Stimulated activated CD8-positive, alpha-beta memory T cell treated with anti-CD3 and anti-CD28 coated beads, Interleukin-12 subunit alpha, Interleukin-12 subunit beta, amount 100 ng/mL, for 24 hours (primary cell): ENCODE results near the gene UBE2D3.

Experiments used
- DNase-seq: peaks from one replicate; pipeline ENCODE4 v3.0.0-alpha.2; 2020; ENCODE audit errors: extremely low read depth

Gene UBE2D3

DNA sequence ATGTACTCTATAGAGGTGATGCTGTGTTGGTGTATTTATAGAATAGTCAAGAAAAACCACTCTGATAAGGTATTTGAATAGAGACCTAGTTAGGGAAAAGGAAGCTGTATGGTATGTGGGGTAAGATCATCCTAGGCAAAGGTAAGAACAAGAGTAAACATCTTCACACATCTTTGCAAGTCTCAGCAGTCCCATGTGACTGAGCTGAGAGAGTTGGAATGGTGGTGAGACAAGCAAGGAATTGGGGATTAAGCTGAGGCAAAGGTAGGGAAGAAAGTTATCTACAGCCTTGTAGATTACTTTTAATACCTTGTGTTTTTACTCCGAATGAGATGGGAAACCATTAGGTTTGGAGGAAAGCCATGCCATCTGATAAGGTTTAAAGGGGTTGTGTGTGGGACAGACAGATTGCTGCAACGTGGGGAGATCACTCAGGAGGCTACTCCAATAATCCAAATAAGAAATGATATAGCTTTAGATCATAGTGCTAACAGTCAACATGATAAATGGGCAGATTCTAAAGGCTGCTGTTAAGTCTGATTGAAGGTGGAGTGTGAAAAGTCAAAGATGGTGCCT is 34.9 kb downstream of the UBE2D3 start:
- no peak for DNase-seq

DNA sequence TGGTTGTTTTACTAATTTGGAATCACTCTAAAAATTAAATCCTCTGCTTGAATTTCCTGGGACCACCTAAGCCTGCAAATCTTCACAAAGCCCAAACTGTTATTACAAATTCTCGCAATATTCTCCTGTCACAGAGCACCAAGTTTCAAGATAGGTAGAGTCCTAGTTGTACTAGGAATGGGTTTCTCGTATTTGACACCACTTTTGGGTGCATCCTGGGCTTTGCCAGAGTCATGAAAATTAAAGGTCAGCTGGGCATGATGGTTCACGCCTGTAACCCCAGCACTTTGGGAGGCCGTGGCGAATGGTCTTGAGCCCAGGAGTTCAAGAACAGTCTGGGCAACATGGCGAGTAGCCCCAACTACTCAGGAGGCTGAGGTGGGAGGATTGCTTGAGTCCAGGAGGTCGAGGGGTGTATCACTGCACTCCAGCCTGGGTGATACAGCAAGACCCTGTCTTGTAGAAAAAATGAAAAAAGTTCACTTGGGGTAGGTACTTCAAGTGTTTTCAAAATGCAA is 36.0 kb downstream of the UBE2D3 start:
- DNase-seq: no peak

DNA sequence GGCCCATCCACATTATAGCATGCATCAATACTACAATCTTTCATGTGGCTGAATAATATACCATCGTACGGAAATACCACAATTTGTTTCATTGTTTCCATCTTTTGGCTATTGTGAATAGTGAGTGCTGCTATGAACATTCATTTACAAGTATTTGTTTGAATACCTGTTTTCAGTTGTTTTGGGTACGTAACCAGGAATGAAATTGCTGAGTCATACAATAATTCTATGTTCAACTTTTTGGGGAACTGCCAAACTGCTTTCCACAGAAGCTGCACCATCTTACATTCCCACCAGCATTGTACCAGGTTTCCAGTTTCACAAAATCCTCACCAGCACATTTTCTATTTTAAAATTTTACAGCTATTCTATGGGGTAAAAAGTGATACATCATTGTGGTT is 38.0 kb downstream of the UBE2D3 start:
- DNase-seq: no peak

DNA sequence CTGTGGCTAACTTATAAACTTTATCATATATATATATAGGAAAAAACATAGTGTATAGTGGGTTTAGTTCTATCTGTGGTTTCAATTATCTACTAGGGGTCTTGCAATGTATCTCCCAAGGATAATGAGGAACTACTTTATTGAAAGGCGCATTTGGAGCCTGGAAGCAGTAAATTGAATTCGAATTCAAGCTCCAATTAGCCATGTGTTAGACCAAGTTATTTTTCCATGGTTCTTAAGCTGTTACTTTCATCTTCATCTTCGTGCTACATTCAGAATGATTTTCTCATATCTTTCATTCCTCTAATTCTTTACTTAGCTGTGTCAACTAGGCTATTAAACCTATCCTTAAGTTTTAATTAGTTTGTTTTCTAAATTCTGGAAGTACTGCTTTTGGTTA is 39.4 kb downstream of the UBE2D3 start:
- no peak for DNase-seq

DNA sequence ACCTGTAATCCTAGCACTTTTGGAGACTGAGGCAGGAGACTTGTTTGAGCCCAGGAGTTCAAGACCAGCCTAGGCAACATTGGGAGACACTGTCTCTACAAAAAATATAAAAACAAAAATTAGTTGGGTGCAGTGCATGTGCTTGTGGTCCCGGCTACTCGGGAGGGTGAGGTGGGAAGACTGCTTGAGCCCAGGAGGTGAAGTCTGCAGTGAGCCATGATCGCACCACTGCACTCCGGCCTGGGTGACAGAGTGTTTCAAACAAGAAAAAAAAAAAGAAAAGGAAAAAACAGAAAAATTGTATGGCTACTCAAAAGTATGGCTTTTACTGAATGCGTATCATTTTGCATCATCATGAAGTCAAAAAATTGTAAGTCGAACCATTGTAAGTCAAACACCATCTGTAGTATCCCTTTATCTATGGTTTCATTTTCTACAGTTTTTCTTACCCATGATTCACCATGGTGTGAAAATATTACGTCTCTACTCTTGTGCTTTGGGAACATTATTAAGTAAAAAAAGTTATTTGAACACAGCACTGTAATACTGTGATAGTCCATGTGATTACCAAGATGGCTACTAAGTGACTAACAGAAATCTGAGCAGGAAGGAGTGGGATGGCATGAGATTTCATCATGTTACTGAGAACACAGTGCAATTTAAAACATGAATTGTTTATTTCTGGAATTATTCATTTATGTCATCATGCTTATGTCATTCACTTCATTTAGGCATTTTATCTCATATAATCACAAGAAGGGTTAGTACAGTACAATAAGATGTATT is 40.1 kb downstream of the UBE2D3 start:
- no peak for DNase-seq

DNA sequence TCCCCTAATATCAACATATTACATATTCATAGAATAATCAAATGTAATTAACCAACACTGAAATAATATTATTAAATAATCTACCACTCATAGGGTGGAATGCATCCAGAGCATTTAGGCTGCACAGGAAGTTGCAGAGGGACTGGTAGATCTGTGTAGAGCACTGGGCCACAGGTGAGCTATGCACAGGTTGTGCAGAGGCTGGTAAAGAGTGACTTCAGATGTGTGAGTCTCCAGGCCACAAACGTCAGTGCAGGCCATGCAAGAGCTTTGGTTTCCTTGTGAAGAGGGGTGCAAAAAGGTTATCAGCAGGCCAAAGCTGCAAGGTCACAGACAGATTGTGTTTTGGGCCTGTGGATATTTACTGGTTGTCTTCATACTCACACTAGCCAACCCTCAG is 41.1 kb downstream of the UBE2D3 start:
- no peak for DNase-seq

DNA sequence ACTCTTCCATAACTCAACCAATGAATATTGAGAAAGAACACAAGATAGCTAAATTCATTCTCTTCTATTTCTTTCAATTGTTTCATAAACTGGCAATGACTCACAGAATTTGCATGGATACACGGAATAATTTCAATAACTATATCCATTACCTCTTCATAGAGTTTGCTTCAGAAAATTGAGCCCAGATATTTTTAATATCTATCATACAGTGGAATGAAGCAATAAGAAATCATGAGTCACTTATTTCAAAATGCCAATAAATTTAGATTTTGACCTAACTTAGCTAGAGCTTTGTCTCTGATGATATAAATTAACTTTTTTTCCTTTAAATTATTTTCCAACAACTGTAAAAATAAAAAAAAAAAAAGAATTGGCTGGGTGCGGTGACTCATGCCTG is 44.3 kb downstream of the UBE2D3 start:
- DNase-seq: no peak

DNA sequence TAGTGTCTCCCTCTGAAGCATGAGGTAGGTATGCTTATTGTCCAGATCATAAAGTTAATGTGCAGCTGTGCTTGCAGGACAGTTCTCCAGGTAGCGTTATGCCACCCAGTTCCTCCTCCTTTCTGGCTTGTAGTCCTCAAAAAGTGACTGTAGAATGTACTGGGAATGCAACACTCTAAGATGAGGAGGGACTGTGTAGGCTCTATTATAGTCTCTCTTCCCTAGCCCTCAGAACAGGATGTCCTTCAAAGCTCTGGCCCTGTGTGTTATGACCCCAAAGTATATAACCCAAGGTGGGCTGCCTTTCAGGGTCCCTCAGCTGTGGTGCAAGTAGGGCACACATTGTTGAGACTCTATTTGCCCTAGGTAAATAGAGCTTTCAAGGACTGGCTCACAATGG is 45.8 kb downstream of the UBE2D3 start:
- DNase-seq: no peak

DNA sequence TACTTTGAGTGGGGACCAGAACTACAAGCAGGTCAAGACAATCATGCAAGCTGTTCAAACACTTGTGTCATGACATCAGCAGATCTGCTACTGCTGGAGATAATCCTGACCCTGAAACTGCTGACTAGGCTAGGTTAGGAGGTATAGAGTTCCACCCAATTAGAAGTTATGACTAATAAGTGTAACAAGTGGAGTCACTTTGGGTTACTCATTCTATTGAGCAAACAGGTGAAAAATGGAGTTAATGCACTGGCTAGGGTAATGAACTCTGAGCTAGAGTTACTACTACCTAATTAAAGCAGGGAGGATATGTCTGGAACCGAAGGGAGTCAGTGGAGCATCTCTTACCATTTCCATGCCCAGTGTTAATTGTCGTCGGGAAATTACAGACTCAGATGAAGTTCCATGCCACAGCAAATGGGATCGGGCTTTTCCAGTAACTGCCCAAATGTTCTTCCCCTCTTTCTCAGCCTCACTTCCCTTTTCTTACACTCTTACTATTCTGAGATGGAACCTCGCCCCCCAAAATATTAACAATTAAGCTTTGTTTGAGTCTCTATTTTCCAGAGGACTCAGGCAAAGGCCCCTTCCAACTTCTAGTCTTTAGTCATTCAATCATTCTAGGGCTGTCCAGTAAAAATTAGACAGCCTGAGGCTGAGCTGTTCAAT is 46.7 kb downstream of the UBE2D3 start:
- no peak for DNase-seq

DNA sequence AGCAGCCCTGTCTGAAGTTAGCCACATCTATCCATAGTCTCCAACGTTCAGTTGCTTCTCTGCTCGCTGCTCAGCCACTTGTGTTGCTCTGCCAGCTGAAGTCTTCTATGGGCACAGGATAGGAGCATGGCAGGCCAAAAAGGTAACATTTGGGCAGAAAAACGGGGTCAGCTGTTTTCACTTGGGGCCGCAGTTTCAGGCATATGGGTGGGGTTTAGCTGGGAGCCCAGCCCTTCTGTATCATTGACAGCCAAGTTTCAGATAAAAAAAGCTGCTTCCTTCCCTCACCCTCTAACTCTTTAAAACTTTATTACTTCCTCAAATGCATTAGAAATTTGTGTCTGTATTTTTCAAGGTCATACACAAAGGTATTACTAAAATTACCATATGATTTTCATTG is 48.1 kb downstream of the UBE2D3 start:
- no peak for DNase-seq

DNA sequence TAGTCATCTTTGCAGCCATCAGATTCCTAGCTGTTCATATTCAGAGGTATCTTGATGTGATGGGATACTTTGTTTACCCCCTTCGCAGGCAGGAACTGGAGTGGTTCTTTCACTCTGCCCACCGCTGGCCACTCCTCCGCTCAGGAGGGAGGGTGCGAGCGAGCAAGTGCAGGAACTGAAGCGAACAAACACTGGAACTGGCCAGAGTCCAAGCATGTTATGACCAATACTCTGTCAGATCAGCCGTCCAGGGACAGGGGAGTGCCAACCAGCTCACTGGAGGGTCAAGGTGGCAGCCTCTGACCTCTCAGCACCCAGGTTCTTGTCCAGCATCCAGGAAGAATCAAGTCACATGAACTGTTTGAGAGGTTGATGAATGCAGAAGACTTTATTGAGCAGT is 48.6 kb downstream of the UBE2D3 start:
- no peak for DNase-seq

DNA sequence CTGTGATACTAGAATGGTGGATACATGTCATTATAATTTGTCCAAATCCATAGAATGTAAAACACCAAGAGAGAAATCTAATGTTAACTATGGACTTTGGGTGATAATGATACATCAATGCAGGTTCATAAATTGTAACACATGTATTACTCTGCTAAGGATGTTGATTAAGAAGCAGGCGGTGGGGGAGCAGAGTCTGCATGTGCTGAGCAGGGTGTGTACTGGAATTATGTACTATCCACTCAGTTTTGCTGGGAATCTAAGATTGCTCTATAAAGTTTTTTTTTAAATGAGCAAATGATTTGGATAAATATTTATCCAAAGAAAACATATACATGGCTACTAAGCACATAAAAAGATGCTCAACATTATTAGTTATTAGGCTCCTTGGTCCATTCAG is 51.5 kb downstream of the UBE2D3 start:
- no peak for DNase-seq

DNA sequence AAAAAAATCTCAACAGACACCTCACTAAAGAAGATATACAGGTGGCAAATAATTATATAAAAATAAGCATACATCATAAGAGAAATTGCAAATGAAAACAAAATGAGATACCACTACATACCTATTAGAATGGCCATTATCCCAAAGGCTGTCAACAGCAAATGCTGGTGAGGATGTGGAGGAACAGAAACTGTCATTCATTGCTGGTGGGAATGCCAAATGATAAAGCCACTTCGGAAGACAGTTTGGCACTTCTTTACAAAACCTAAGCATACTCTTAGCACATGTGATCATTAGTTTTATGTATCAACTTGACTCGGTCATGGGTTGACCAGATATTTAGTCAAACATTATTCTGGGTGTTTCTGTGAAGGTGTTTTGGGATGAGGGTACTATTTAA is 53.1 kb downstream of the UBE2D3 start:
- no peak for DNase-seq

DNA sequence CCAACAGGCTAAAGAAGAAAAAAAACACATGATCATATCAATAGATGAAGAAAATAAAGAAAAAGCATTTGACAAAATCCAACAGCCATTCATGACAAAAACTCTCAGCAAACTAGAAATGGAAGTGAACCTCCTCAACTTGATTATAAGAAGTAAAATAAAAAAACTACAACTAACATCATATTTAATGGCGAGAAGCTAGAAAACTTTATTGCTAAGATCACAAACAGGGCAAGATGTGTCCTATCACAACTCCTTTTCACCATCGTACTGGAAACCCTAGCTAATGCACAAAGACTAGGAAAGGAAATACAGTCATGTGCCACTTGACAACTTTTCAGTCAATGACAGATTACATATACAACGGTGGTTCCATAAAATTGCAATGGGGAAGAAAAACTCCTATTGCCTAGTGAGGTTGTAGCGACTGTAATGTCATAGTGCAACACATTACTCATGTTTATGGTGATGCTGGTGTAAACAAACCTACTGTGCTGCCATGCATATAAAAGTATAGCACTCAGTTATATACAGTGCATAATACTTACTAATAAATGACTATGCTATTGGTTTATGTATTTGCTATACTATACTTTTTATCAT is 54.5 kb downstream of the UBE2D3 start:
- no peak for DNase-seq

DNA sequence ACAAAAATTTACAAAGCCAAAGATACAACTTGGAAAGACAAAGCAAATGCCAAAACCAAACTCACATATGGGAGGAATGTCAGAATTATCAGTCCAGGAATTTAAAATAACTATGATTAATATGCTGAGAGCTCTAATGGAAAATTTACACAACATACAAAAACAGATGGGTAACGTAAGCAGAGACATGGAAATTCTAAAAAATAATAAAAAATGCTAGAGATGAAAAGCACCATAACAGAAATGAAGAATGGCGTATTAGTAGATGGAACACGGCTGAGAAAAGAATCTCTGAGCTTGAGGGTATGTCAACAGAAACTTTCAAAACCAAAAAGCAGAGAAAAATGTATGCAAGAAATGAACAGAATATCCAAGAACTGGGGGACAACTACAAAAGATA is 62.5 kb downstream of the UBE2D3 start:
- no peak for DNase-seq

DNA sequence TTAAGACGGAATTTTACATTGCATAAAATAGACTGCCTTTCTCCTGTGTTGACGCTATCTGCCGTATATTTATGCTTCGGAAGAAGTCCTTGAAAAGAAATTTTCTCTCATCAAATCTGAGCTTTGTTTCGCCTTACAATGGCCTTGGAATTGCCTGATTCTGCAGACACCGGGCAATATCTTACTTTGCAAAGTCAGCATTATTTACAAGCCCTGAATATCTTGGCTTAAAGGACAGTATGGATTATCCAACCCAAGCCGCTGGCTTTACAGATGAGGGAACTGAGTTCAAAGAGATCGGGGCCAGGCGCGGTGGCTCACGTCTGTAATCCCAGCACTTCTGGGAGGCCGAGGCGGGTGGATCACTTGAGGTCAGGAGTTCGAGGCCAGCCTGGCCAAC is 65.4 kb downstream of the UBE2D3 start:
- no peak for DNase-seq

DNA sequence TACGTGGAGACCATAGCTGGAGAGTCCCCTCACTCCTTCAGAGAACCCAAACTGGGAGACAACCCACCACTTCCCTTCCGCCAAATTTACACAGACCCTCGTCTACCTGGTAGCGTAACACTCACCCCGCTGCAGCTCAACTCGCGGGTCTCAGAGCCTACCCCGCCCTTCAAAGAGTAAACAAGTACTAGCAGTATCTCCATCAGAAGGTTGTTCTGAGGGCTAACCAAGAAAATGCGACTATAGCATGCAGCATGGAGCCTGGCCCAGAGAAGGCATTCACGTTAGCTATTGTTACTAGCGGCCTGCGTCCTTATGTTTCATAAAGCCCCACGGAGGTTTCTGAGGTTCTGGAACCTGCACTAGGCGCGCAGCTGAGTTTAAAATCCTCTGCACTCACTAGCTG is 66.1 kb downstream of the UBE2D3 start:
- no peak for DNase-seq

DNA sequence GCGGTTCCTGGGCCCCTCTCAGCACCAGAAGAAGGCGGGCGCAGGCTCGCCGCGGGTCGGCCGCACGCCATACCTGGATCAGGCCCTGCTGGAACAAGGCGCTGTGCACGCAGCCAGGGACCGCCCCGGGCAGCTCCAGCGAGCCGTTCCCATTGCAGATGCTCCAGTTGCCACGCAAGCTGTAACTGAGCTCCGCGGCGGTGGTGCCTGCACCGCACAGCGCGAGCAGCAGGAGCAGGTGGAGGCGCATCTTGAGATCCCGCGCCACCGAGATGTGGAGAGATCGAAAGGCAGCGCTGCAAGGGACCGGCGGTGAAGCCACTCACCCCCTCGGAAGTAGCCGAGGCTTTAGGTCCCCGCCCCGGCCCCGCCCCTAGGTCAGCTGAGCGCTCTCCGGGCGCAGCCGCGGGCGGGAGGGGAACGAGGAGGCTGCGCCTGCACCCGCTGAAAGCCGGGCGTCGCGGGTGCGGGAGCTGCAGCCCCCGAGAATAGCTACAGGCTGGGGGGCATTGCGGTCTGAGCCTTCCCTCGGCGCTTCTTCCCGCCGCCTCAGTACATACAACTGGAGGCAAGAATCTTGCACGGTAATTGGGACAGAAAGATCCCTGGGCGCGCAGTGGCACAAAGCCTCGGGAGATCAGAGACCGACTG is 66.6 kb downstream of the UBE2D3 start, which contains the start of gene MANBA:
TSS of gene MANBA (minus strand) at position 324 of the 651 bp plus-strand sequence. CDS start at position 250, 74 bp downstream.
- peak; percentile 71 for DNase-seq

DNA sequence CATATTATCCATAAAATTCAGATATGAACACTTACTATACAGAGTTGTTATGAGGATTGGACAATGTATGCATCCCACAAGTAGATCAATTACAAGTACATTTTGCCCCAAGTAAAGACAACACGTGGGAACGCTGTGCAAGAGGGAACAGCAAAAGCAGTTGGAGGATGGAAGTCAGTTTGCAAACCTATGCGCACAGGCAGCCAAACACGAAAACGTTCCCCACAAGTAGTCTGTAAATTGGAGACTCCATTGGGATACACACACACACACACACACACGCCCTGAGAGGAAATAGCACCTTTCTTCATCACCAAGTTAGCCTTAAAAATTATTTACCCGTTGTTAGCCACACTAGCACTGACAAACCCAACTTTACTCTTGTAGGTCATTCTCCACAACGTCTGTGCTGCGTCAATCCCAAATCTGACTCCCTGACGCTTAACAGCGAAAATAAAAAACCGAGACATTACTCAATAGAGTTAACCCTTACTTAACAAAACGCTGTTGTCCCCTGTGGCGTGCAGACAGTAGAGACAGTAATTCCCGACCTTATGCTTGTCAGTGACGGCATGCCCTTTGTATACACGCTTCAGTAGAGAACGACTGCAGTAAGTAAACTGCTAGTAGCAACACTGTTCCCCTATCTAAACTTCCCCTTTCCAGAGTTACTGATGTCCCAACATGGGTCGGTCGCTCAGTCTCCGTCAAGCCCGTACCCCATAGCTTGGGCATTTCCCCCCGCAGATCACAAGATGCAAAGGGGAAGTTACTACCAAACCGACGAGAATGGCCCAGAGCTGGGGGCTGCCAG is 67.3 kb downstream of the UBE2D3 start:
- no peak for DNase-seq

DNA sequence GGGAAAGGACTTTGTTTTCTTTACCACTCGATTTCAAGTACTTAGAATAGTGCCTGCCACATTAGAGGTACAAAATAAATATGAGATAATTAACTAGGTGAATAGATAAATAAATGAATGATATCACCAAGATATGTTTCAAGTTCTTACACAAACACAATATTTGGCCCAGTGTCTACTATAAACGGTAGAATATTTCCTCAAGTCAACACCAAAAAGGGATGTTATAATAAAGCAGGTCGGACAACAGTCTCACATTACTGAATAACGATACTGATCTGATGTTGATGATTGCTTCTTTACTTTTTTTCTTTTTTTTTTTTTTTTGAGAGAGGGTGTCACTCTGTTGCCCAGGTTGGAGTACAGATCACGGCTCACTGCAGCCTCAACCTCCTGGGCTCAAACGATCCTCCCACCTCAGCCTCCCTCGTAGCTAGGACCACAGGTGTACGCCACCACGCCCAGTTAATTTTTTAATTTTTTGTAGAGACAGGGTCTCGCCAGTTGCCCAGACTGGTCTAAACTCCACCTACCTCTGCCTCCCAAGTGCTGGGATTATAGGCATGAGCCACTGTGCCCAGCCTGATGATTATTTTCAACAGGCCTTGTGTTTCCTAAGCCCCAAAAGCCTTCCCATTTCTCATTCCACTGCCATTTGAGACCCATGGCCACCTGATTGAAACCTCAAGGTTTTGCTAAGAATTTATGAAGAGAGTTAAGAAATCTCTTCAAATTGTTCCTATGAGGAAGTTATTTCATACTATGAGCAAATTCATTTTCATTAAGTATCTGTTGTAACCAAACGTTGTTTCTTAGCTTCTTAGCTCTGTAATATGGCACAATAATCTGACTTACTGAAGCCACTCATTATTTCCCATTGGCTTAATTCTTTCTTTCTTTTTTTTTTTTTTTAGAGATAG is 68.8 kb downstream of the UBE2D3 start:
- DNase-seq: no peak
